HG02884 (cell line): ENCODE results near the gene BMPR1A.
"Not testable (repeated sequence)": the region's sequence is repeated elsewhere in the genome, so short reads cannot be mapped to it uniquely, and the experiment has no call there.

Experiments used
- ATAC-seq: cut with Tn5 transposase; IDR thresholded peaks from one replicate; pipeline ENCODE4 v1.9.1; 2021; ENCODE audit warnings: mild to moderate bottlenecking, moderate library complexity; ENCODE audit not compliant: unreplicated experiment

The BMPR1A gene

GRCh38 chr10:86952697-86953096 is 196.3 kb downstream of the BMPR1A start:
- not testable (repeated sequence) for ATAC-seq

GRCh38 chr10:86953747-86954680 is 197.6 kb downstream of the BMPR1A start:
- ATAC-seq = no peak

- no peak for ATAC-seq
These were observed 198.5 kb downstream of the BMPR1A start for GRCh38 chr10:86954681-86955500.

GRCh38 chr10:86955501-86956194 is 199.2 kb downstream of the BMPR1A start:
- no peak for ATAC-seq

GRCh38 chr10:86956195-86956847 is 199.9 kb downstream of the BMPR1A start:
- ATAC-seq = no peak

- no peak for ATAC-seq
These were observed 200.5 kb downstream of the BMPR1A start for GRCh38 chr10:86956848-86957448.

GRCh38 chr10:86957471-86958115 is 201.2 kb downstream of the BMPR1A start, which contains the start of gene MMRN2:
Gene MMRN2 (minus strand): TSS chr10:86957615. CDS start chr10:86957541, 74 bp downstream.
- ATAC-seq = no peak

GRCh38 chr10:86958116-86958900 is 201.9 kb downstream of the BMPR1A start, which contains the start of gene SNCG:
Gene SNCG (plus strand): TSS chr10:86958599. CDS start chr10:86958698, 99 bp downstream.
- ATAC-seq = no peak

GRCh38 chr10:86958901-86959736 is 202.7 kb downstream of the BMPR1A start:
- no peak for ATAC-seq

- no peak for ATAC-seq
These were observed 203.3 kb downstream of the BMPR1A start for GRCh38 chr10:86959737-86960002.

- ATAC-seq = peak; percentile 80
These were observed 203.8 kb downstream of the BMPR1A start for GRCh38 chr10:86960003-86960862.

- no peak for ATAC-seq
These were observed 204.5 kb downstream of the BMPR1A start for GRCh38 chr10:86960863-86961434.

- no peak for ATAC-seq
These were observed 205.2 kb downstream of the BMPR1A start for GRCh38 chr10:86961481-86962091.

- ATAC-seq = no peak
These were observed 205.9 kb downstream of the BMPR1A start for GRCh38 chr10:86962136-86962980.

GRCh38 chr10:86962981-86963310 is 206.5 kb downstream of the BMPR1A start:
- ATAC-seq = no peak
